K562 (cell line): Measurements from ENCODE around the gene GABRB3. TPM values are rescaled to one million over a fixed set of nuclear protein-coding genes. Genes with fewer than 3 reads are reported as not detected.

Experiments
- ATAC-seq: fragments of 200-7000 bp; cut with Tn5 transposase; 3 replicates; pipeline ENCODE4 v1.9.1; 2020; ENCODE audit warnings: moderate library complexity
- BruUV-seq: library from RNA; stranded (reverse); fragments of 400-500 nt; replicated peaks from 2 replicates; lab custom pipeline; 2021; lab: Mats Ljungman, UMichigan
- CTCF ChIA-PET: fragments of 300-600 bp; formaldehyde crosslinking; extraction: SDS; loops from one replicate; lab custom pipeline; 2021; ENCODE audit warnings: low intra/inter-chr PET ratio; lab: Yijun Ruan, JAX
- POLR2A ChIA-PET: fragments of 300-600, 350-650 bp; sonication (Branson Sonifier 250); formaldehyde crosslinking; extraction: SDS; loops from one replicate; lab custom pipeline; 2021; ENCODE audit warnings: antibody characterized with exemption, inconsistent platforms; lab: Yijun Ruan, JAX
- DNase-seq, 4 experiments: peaks; one replicate each; pipeline versions ENCODE4 v3.0.0 to v3.0.0-alpha.2; 2011 to 2018; ENCODE audit warnings: low spot score in 3 of 4, mixed read lengths in 3 of 4; ENCODE audit errors: extremely low read depth in 1 of 4
- FAIRE-seq: peaks from 2 replicates; lab custom pipeline; 2011; peaks lifted over from hg19 to GRCh38; lab: Jason Lieb, UNC
- H2AFZ ChIP-seq: 2 replicates; pipeline ENCODE4 v1.6.0; 2011; ENCODE audit warnings: low read depth, low read length, control low read depth, inconsistent platforms
- H3K27ac ChIP-seq: fragments of 200-600 bp; 3 replicates; pipeline ENCODE4 v1.8.0; 2011; ENCODE audit warnings: low read depth, mild to moderate bottlenecking, control low read depth, inconsistent platforms, low read length, moderate library complexity, mixed read lengths; ENCODE audit errors: extremely low read depth
- H3K27me3 ChIP-seq, 2 experiments: fragments of 300-600 bp in 1 of 2; 2 replicates in 1 of 2; 3 replicates in 1 of 2; pipeline versions ENCODE4 v1.6.0 to v1.8.0; 2011; ENCODE audit warnings: inconsistent platforms in 2 of 2, low read length in 2 of 2, mild to moderate bottlenecking in 1 of 2, mixed read lengths in 1 of 2, moderate library complexity in 1 of 2; ENCODE audit not compliant: control insufficient read depth in 2 of 2, insufficient read depth in 2 of 2
- H3K36me3 ChIP-seq: fragments of 300-600 bp; 3 replicates; pipeline ENCODE4 v1.8.0; 2011; ENCODE audit warnings: mild to moderate bottlenecking, low read length, inconsistent platforms; ENCODE audit not compliant: control insufficient read depth, insufficient read depth
- H3K4me1 ChIP-seq, 2 experiments: fragments of 200-600 bp in 1 of 2; replicated peaks in 1 of 2; 2 replicates in 1 of 2; 3 replicates in 1 of 2; pipeline versions ENCODE4 v1.5.1 to v1.8.0; 2011; ENCODE audit warnings: inconsistent platforms in 2 of 2, low read length in 2 of 2, mild to moderate bottlenecking in 1 of 2, mixed read lengths in 1 of 2, moderate library complexity in 1 of 2; ENCODE audit not compliant: control insufficient read depth in 2 of 2, insufficient read depth in 2 of 2
- H3K4me2 ChIP-seq: 2 replicates; pipeline ENCODE4 v1.6.1; 2011; ENCODE audit warnings: low read length, control low read depth, inconsistent platforms, mixed read lengths; ENCODE audit not compliant: insufficient read depth
- H3K4me3 ChIP-seq: fragments of 200-600 bp; sonication (generic), shearing (Covaris generic); 2 replicates; pipeline ENCODE4 v1.5.1; 2016; ENCODE audit warnings: control low read depth, inconsistent platforms
- H3K79me2 ChIP-seq: fragments of 200-600 bp; 3 replicates; pipeline ENCODE4 v1.8.0; 2011; ENCODE audit warnings: low read length, inconsistent platforms; ENCODE audit not compliant: control insufficient read depth, insufficient read depth
- H3K9ac ChIP-seq, 2 experiments: 2 replicates each; pipeline versions ENCODE4 v1.6.0 to v1.6.1; 2011; ENCODE audit warnings: low read depth in 2 of 2, low read length in 2 of 2, control low read depth in 1 of 2, inconsistent platforms in 1 of 2, mild to moderate bottlenecking in 1 of 2, mixed read lengths in 1 of 2; ENCODE audit not compliant: insufficient read depth in 1 of 2
- H3K9me1 ChIP-seq: one replicate; pipeline ENCODE4 v1.6.0; 2011; ENCODE audit warnings: inconsistent platforms, mild to moderate bottlenecking, low read length, moderate library complexity; ENCODE audit not compliant: control insufficient read depth, insufficient read depth
- H3K9me3 ChIP-seq: replicated peaks from 2 replicates; pipeline ENCODE4 v1.5.1; 2011; ENCODE audit warnings: low read depth, low read length, inconsistent platforms; ENCODE audit not compliant: control insufficient read depth, insufficient read depth
- H4K20me1 ChIP-seq: replicated peaks from 2 replicates; pipeline ENCODE4 v1.6.1; 2011; ENCODE audit warnings: low read length, inconsistent platforms, mixed read lengths; ENCODE audit not compliant: control insufficient read depth, insufficient read depth
- EHMT2 ChIP-seq: fragments of 450-650 bp; IDR thresholded peaks from 2 replicates; pipeline ENCODE4 v1.6.1; 2018; ENCODE audit warnings: antibody characterized with exemption
- ELF4 ChIP-seq: fragments of 450-650 bp; formaldehyde crosslinking; IDR thresholded peaks from 2 replicates; pipeline ENCODE4 v1.4.0; 2022; ENCODE audit warnings: missing genetic modification characterization
- NCOA6 ChIP-seq: fragments of 450-650 bp; IDR thresholded peaks from 2 replicates; pipeline ENCODE4 v1.6.1; 2017; ENCODE audit warnings: mild to moderate bottlenecking
- NCOR1 ChIP-seq: fragments of 450-650 bp; IDR thresholded peaks from 2 replicates; pipeline ENCODE4 v1.6.1; 2016; ENCODE audit warnings: mild to moderate bottlenecking, moderate library complexity
- PURB ChIP-seq: sonication (generic); formaldehyde crosslinking; IDR thresholded peaks from 2 replicates; pipeline ENCODE4 v1.9.0; 2021; ENCODE audit warnings: low read depth, mild to moderate bottlenecking, missing genetic modification reagents
- SMARCA5 ChIP-seq: fragments of 450-650 bp; IDR thresholded peaks from 2 replicates; pipeline ENCODE4 v1.6.1; 2016
- WGBS: fragments of 100-300 bp; shearing (Covaris generic); methylation state at CpG from one replicate; pipeline ENCODE4 v1.1.6; 2016; ENCODE audit warnings: low coverage, mixed read lengths; ENCODE audit not compliant: insufficient coverage; ENCODE audit errors: missing lambda C conversion rate; 5-methylcytosine and 5-hydroxymethylcytosine counted together
- in situ Hi-C: fragments of 300-500 bp; cut with MboI; formaldehyde crosslinking; loops from 4 replicates; pipeline ENCODE4 v1.15.0; 2018; ENCODE audit warnings: inconsistent platforms, mixed read lengths
- intact Hi-C: fragments of 100-400 bp; cut with micrococcal nuclease; formaldehyde crosslinking; loops from 2 replicates; pipeline ENCODE4 v1.14.2; 2022
- polyA plus RNA-seq, 8 experiments: library from polyadenylated mRNA; depleted of rRNA in 4 of 8; stranded (reverse) in 5 of 8; unstranded in 3 of 8; fragments of >200 nt; fragmentation: Nextera tagmentation in 2 of 8; fragmentation: Illumina TruSeq in 1 of 8; extraction: Ambion mirVana in 2 of 8; extraction: Trizol in 1 of 8; gene quantifications; 2 replicates each; pipeline versions ENCODE4 v1.2.1 to v1.2.3, GENCODE V29; 2011 to 2014; ENCODE audit warnings: inconsistent platforms in 1 of 8, missing spikeins in 1 of 8
- total RNA-seq, 7 experiments: library from RNA; depleted of rRNA in 6 of 7; stranded (reverse); fragments of >200 nt in 6 of 7; fragmentation: Illumina TruSeq in 2 of 7; extraction: Trizol in 2 of 7; gene quantifications; 2 replicates each; pipeline versions ENCODE4 v1.2.1 to v1.2.3, GENCODE V29; 2011 to 2021; ENCODE audit warnings: low replicate concordance in 1 of 7
- TF ChIP-seq, protein P1 (sequence below): sonication (generic); formaldehyde crosslinking; IDR thresholded peaks from 2 replicates; pipeline ENCODE4 v1.8.0; 2023; ENCODE audit warnings: mild to moderate bottlenecking, missing genetic modification reagents
- TF ChIP-seq, protein P2 (sequence below): fragments of 450-650 bp; IDR thresholded peaks from one replicate; pipeline ENCODE4 v1.6.1; 2018; ENCODE audit warnings: mild to moderate bottlenecking, moderate library complexity; ENCODE audit not compliant: partially characterized antibody

Gene GABRB3
- total and polyA plus RNA-seq, 9 of the 15 experiments (the other 6 are each of a cell fraction or from before 2014, with no cell fraction given): 0.09 to 1.4 (median 0.49) TPM

DNA sequence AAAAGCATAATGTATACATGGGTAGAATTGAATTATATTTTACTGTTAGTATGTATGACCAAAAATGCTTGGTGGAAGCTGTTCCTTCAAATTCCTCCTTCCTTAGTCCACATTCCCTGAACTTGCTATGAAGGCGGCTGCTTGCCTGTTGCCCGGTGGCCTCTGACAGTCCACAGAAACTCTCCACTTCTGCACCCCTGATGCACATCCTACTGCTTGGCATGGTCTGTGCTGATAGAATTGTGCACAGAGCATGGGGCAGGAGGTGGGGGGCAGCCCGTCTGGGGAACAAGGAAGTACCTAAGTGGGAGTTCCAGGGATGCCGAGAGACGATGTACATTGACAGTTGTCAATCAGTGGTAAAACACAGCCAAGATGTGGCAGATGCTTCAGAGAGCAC is 33.7 kb upstream of the GABRB3 start:
- H3K9me3 ChIP-seq: no peaks in the 10 kb centered on the region
- no peak overlapping the region for H3K4me2 ChIP-seq
- POLR2A ChIA-PET: no interaction called here
- no peaks in the 10 kb centered on the region for H3K79me2 ChIP-seq
- no peak overlapping the region for H3K27ac ChIP-seq
- CTCF ChIA-PET: interaction anchor here (1.1 kb wide), 1 partner anchor 263 kb away, joined by 4 read pairs; no protein-coding TSS in a partner anchor
- H4K20me1 ChIP-seq: no peaks in the 10 kb centered on the region
- H3K4me1 ChIP-seq: no peaks in the 10 kb centered on the region
- H3K9ac ChIP-seq: no peak overlapping the region
- no peaks in the 10 kb centered on the region for H3K27me3 ChIP-seq
- intact Hi-C loops (no loop called here), in situ Hi-C loops (no loop called here)
- BruUV-seq: no TSS peak
- no peak for FAIRE-seq
- DNase-seq: no peak
- WGBS: 4% methylated on average over 5 of the region's 5 CpGs
- H2AFZ ChIP-seq: no peak overlapping the region
- H3K4me3 ChIP-seq: no peak overlapping the region
- no peak for TF ChIP-seq NCOR1
- TF ChIP-seq PURB (CRISPR knock-in tag): no peak
- no peak for TF ChIP-seq SMARCA5
- TF ChIP-seq, protein P1, sequence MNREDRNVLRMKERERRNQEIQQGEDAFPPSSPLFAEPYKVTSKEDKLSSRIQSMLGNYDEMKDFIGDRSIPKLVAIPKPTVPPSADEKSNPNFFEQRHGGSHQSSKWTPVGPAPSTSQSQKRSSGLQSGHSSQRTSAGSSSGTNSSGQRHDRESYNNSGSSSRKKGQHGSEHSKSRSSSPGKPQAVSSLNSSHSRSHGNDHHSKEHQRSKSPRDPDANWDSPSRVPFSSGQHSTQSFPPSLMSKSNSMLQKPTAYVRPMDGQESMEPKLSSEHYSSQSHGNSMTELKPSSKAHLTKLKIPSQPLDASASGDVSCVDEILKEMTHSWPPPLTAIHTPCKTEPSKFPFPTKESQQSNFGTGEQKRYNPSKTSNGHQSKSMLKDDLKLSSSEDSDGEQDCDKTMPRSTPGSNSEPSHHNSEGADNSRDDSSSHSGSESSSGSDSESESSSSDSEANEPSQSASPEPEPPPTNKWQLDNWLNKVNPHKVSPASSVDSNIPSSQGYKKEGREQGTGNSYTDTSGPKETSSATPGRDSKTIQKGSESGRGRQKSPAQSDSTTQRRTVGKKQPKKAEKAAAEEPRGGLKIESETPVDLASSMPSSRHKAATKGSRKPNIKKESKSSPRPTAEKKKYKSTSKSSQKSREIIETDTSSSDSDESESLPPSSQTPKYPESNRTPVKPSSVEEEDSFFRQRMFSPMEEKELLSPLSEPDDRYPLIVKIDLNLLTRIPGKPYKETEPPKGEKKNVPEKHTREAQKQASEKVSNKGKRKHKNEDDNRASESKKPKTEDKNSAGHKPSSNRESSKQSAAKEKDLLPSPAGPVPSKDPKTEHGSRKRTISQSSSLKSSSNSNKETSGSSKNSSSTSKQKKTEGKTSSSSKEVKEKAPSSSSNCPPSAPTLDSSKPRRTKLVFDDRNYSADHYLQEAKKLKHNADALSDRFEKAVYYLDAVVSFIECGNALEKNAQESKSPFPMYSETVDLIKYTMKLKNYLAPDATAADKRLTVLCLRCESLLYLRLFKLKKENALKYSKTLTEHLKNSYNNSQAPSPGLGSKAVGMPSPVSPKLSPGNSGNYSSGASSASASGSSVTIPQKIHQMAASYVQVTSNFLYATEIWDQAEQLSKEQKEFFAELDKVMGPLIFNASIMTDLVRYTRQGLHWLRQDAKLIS (CRISPR knock-in tag): no peak
- no peak for TF ChIP-seq NCOA6
- TF ChIP-seq, protein P2, sequence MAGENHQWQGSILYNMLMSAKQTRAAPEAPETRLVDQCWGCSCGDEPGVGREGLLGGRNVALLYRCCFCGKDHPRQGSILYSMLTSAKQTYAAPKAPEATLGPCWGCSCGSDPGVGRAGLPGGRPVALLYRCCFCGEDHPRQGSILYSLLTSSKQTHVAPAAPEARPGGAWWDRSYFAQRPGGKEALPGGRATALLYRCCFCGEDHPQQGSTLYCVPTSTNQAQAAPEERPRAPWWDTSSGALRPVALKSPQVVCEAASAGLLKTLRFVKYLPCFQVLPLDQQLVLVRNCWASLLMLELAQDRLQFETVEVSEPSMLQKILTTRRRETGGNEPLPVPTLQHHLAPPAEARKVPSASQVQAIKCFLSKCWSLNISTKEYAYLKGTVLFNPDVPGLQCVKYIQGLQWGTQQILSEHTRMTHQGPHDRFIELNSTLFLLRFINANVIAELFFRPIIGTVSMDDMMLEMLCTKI: no peak
- no peak for TF ChIP-seq EHMT2
- TF ChIP-seq ELF4 (CRISPR knock-in tag): no peak
- no peaks in the 10 kb centered on the region for H3K9me1 ChIP-seq
- H3K36me3 ChIP-seq: no peaks in the 10 kb centered on the region
- no peak for ATAC-seq
